Gastrocnemius medialis (tissue), 4 donors: ENCODE data around the gene B4GALT6. TPM values are rescaled to one million over a fixed set of nuclear protein-coding genes. Genes with fewer than 3 reads are reported as not detected.

ENCODE experiments used
- ATAC-seq, 2 donors: fragments of 150-250 bp; one replicate each; pipeline ENCODE4 v1.9.1; 2016
- DNase-seq, 2 donors: peaks; one replicate each; pipeline ENCODE4 v3.0.0-alpha.2; 2019
- H3K27ac ChIP-seq, 4 donors: fragments of 200-600 bp; sonication (generic); 1 replicate in 1 of 4; 2 replicates in 3 of 4; pipeline ENCODE4 v1.5.1; 2016 to 2018; ENCODE audit warnings: mild to moderate bottlenecking in 2 of 4, moderate library complexity in 1 of 4
- H3K27me3 ChIP-seq, 3 donors: fragments of 200-600 bp; sonication (generic) in 2 of 3; 1 replicate in 1 of 3; 2 replicates in 2 of 3; pipeline versions ENCODE4 v1.5.1 to v1.6.0; 2016 to 2019; ENCODE audit warnings: mild to moderate bottlenecking in 1 of 3, moderate library complexity in 1 of 3
- H3K36me3 ChIP-seq, 2 donors: fragments of 200-600 bp; sonication (generic) in 1 of 2; one replicate each; pipeline ENCODE4 v1.5.1; 2017 to 2018
- H3K4me1 ChIP-seq, 2 donors: fragments of 200-600 bp; sonication (generic) in 1 of 2; one replicate each; pipeline ENCODE4 v1.5.1; 2016 to 2017; ENCODE audit warnings: mild to moderate bottlenecking in 2 of 2
- H3K4me3 ChIP-seq, 4 donors: fragments of 200-600 bp; sonication (generic) in 3 of 4; 1 replicate in 1 of 4; 2 replicates in 3 of 4; pipeline ENCODE4 v1.5.1; 2016 to 2019; ENCODE audit warnings: mild to moderate bottlenecking in 2 of 4
- H3K9me3 ChIP-seq, 3 donors: fragments of 200-600 bp; sonication (generic) in 2 of 3; 1 replicate in 1 of 3; 2 replicates in 2 of 3; pipeline ENCODE4 v1.5.1; 2016 to 2019
- POLR2A ChIP-seq, 2 donors: fragments of 450-650 bp; IDR thresholded peaks; one replicate each; pipeline ENCODE4 v1.6.1; 2017; ENCODE audit warnings: antibody characterized with exemption in 2 of 2, mild to moderate bottlenecking in 2 of 2, moderate library complexity in 2 of 2
- in situ Hi-C, 4 donors: fragments of 200-750 bp; cut with MboI; loops; one replicate each; pipeline versions ENCODE4 v1.15.0 to v1.8.0; 2017; ENCODE audit warnings: low sequenced_read_pairs in 4 of 4
- intact Hi-C: fragments of 100-400 bp; cut with DNase I; formaldehyde crosslinking; loops from one replicate; pipeline ENCODE4 v1.15.1; 2023; ENCODE audit warnings: low total_unique reads
- total RNA-seq, 4 donors: library from RNA; depleted of rRNA; stranded (reverse); fragments of >200 nt; gene quantifications; one replicate each; pipeline versions ENCODE4 v1.1.0 to v1.2.3, GENCODE V29; 2016
- TF ChIP-seq, protein P1 (sequence below), 5 experiments: fragments of 450-650 bp in 3 of 5; fragments of 200-600 bp in 2 of 5; sonication (generic) in 2 of 5; IDR thresholded peaks in 4 of 5; conservative IDR thresholded peaks in 1 of 5; 1 replicate in 4 of 5; 2 replicates in 1 of 5; pipeline ENCODE4 v1.5.1; 2016 to 2019; ENCODE audit warnings: antibody characterized with exemption in 5 of 5, mild to moderate bottlenecking in 3 of 5, moderate library complexity in 3 of 5

The B4GALT6 gene
- total RNA-seq, 4 donors from 2014 or later: 0.85 to 2.9 (median 1.9) TPM

DNA sequence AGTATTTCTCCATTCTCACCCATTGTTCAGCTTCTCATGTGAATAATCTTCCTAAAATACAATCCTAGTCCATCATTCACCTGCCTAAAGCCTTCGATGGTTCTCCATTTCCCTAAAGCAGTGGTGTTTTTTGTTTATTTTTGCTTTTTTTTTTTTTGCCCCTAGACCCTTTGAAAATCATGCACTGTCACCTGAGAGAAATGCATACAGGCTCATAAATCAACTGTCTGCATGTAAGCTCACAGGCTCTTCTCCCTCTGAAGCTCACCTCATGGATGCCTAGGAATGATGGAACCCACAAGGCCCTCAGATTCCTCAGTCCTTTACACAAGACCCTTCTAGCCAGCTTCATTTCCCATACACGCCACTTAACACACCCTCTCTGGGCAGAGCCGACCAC is 31.5 kb downstream of the B4GALT6 start:
- intact Hi-C loops: no loop called here
- TF ChIP-seq, protein P1, sequence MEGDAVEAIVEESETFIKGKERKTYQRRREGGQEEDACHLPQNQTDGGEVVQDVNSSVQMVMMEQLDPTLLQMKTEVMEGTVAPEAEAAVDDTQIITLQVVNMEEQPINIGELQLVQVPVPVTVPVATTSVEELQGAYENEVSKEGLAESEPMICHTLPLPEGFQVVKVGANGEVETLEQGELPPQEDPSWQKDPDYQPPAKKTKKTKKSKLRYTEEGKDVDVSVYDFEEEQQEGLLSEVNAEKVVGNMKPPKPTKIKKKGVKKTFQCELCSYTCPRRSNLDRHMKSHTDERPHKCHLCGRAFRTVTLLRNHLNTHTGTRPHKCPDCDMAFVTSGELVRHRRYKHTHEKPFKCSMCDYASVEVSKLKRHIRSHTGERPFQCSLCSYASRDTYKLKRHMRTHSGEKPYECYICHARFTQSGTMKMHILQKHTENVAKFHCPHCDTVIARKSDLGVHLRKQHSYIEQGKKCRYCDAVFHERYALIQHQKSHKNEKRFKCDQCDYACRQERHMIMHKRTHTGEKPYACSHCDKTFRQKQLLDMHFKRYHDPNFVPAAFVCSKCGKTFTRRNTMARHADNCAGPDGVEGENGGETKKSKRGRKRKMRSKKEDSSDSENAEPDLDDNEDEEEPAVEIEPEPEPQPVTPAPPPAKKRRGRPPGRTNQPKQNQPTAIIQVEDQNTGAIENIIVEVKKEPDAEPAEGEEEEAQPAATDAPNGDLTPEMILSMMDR (IDR thresholded peaks at IDR 0.05 in 4 of 5, conservative IDR thresholded peaks at IDR 0.05 in 1 of 5): no peak
- TF ChIP-seq POLR2A (IDR thresholded peaks at IDR 0.05): no peak
- DNase-seq: no peak
- no peaks in the 10 kb centered on the region for H3K27me3 ChIP-seq
- H3K4me1 ChIP-seq: no peaks in the 10 kb centered on the region
- H3K9me3 ChIP-seq: no peaks in the 10 kb centered on the region
- H3K4me3 ChIP-seq: no peak overlapping the region
- in situ Hi-C loops: no loop called here
- H3K27ac ChIP-seq: no peak overlapping the region
- no peak for ATAC-seq
- no peaks in the 10 kb centered on the region for H3K36me3 ChIP-seq

- intact Hi-C loops (no loop called here), in situ Hi-C loops (no loop called here)
- Histone ChIP-seq H3K9me3 (no peaks in the 10 kb centered on the region), H3K27me3 (no peaks in the 10 kb centered on the region), H3K27ac (no peak overlapping the region), H3K4me3 (no peak overlapping the region), H3K36me3 (no peaks in the 10 kb centered on the region), H3K4me1 (no peaks in the 10 kb centered on the region)
- ATAC-seq (no peak), DNase-seq (no peak)
- TF ChIP-seq, protein P1 (IDR thresholded peaks at IDR 0.05 in 4 of 5, conservative IDR thresholded peaks at IDR 0.05 in 1 of 5): no peak
- no peak for TF ChIP-seq POLR2A (IDR thresholded peaks at IDR 0.05)
Observed at GRCh38 chr18:31652357-31652756, 32.0 kb downstream of the B4GALT6 start.

DNA sequence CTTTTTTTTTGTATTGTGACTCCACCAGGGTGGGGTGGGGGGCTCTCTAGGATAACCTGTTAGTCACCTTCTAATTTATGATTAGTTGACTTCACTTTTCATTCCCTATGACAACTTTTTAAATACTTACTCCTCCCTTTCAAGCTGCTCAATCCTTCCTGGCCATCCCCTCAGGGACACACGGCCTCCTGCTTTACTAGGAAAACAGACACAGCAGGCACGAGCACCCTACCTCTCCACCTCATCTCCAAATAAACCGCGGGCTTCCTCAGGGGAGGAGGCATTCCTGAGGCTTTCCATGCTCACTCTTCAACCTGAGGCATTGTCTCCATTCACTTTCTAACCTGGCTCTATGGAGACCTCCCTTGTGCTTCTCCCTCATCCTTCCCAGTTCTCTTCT is 33.0 kb downstream of the B4GALT6 start:
- no peak for TF ChIP-seq POLR2A (IDR thresholded peaks at IDR 0.05)
- TF ChIP-seq, protein P1 (IDR thresholded peaks at IDR 0.05 in 4 of 5, conservative IDR thresholded peaks at IDR 0.05 in 1 of 5): no peak

GRCh38 chr18:31649978-31650719 is 34.2 kb downstream of the B4GALT6 start:
- Histone ChIP-seq H3K27me3 (no peaks in the 10 kb centered on the region), H3K27ac (no peak overlapping the region), H3K36me3 (no peaks in the 10 kb centered on the region), H3K9me3 (no peaks in the 10 kb centered on the region), H3K4me3 (no peak overlapping the region), H3K4me1 (no peaks in the 10 kb centered on the region)
- ATAC-seq (no peak), DNase-seq (no peak)
- in situ Hi-C loops: no loop called here
- TF ChIP-seq POLR2A (IDR thresholded peaks at IDR 0.05): no peak
- TF ChIP-seq, protein P1 (IDR thresholded peaks at IDR 0.05 in 4 of 5, conservative IDR thresholded peaks at IDR 0.05 in 1 of 5): no peak
- intact Hi-C loops: no loop called here

More for the DNA sequence above, 33.0 kb downstream of the B4GALT6 start:
- no peaks in the 10 kb centered on the region for H3K36me3 ChIP-seq
- intact Hi-C loops (no loop called here), in situ Hi-C loops (no loop called here)
- DNase-seq: no peak
- no peaks in the 10 kb centered on the region for H3K9me3 ChIP-seq
- no peak overlapping the region for H3K27ac ChIP-seq
- no peak for ATAC-seq
- no peaks in the 10 kb centered on the region for H3K27me3 ChIP-seq
- no peak overlapping the region for H3K4me3 ChIP-seq
- no peaks in the 10 kb centered on the region for H3K4me1 ChIP-seq

DNA sequence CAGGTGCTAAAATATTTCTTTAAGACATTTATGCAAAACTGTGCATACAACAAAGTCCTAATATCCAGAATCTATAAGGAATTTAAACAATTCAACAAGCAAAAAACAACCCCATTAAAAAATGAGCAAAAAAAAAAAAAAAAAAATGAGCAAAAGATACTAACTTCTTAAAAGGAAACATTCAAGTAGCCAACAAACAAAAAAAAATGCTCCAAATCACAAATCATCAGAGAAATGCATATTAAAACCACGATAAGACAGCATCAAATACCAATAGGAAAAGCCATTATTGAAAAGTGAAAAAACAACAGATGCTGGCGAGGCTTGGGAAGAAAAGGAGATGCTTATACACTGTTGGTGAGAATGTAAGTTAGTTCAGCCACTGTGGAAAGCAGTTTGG is 34.9 kb downstream of the B4GALT6 start:
- intact Hi-C loops: no loop called here
- Histone ChIP-seq H3K36me3 (no peaks in the 10 kb centered on the region), H3K27me3 (no peaks in the 10 kb centered on the region), H3K4me3 (no peak overlapping the region), H3K9me3 (no peaks in the 10 kb centered on the region), H3K4me1 (no peaks in the 10 kb centered on the region), H3K27ac (no peak overlapping the region)
- DNase-seq (no peak), ATAC-seq (no peak)
- no peak for TF ChIP-seq POLR2A (IDR thresholded peaks at IDR 0.05)
- TF ChIP-seq, protein P1 (IDR thresholded peaks at IDR 0.05 in 4 of 5, conservative IDR thresholded peaks at IDR 0.05 in 1 of 5): no peak
- in situ Hi-C loops: no loop called here
